Jurkat, Clone E6-1 (cell line): Measurements from ENCODE around the gene IER3.
"Not testable (repeated sequence)": the region's sequence is repeated elsewhere in the genome, so short reads cannot be mapped to it uniquely, and the experiment has no call there.

Experiments used
- DNase-seq: peaks from one replicate; pipeline ENCODE4 v3.0.0-alpha.2; 2011; ENCODE audit warnings: low read depth, low spot score
- H3K4me3 ChIP-seq: 2 replicates; pipeline ENCODE4 v1.5.1; 2011; ENCODE audit warnings: mild to moderate bottlenecking, low read length, control low read depth, moderate library complexity

Gene IER3

DNA sequence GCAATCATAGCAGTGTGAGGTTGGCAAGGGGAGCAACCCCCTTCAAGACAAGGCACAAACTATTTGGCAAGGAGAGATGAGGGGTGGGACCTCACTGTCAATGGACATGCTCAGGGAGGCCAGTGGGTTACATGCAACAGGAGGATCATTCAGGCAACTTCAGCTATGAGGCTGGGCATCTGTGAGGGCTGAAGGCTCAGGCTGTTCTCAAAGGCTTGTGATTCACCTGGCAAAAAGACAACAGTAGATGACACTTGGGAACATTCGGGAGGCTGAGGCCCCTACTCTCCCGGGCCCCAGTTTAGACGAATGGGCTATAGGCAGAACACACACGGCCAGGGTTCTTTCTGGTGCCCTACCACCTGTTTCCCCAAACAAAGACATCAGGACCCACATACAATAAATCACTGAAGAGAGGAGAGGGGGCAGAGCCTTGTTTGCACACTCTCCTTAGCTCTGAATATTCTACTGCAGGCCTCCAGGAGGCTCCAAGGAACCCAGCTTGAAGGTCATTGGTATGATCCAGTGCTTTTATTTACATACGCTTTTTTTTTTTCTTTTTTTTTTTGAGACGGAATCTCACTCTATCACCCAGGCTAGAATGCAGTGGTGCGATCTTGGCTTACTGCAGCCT, 16.3 kb downstream of the IER3 start:
- DNase-seq, result no peak
- no peak overlapping the region for H3K4me3 ChIP-seq

DNA sequence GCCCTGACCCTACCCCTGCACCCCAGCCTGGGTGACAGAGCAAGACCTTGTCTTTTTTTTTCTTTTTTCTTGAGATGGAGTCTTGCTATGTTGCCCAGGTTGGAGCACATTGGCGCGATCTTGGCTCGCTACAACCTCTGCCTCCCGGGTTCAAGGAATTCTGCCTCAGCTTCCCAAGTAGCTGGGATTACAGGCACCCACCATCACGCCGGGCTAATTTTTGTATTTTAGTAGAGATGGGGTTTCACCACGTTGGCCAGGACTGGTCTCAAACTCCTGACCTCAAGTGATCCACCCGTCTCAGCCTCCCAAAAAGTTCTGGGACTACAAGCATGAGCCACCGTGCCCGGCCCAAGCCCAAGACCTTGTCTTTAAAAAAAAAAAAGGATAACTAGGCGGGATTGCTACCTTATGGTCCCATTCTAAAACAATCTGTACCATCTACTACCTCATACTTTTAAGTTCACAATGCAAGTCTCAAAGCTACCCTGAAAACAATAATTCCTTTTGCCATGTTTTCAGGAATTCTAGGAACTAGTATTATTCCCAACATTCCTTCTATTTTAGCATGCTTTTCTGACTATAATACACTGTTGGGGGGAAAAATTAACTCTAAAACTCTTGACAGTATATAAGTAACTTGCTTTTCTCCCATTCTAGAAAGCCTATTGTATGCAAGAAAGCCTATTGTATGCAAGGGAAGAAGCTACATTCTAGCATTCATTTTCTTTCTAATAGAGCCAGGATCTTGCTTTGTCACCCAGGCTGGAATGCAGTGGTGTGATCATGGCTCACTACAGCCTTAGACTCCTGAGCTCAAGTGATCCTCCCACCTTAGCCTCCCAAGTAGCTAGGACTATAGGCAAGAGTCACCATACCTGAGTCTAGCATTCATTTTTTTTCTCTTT, 17.6 kb downstream of the IER3 start:
- H3K4me3 ChIP-seq, result no peak overlapping the region
- no peak for DNase-seq

DNA sequence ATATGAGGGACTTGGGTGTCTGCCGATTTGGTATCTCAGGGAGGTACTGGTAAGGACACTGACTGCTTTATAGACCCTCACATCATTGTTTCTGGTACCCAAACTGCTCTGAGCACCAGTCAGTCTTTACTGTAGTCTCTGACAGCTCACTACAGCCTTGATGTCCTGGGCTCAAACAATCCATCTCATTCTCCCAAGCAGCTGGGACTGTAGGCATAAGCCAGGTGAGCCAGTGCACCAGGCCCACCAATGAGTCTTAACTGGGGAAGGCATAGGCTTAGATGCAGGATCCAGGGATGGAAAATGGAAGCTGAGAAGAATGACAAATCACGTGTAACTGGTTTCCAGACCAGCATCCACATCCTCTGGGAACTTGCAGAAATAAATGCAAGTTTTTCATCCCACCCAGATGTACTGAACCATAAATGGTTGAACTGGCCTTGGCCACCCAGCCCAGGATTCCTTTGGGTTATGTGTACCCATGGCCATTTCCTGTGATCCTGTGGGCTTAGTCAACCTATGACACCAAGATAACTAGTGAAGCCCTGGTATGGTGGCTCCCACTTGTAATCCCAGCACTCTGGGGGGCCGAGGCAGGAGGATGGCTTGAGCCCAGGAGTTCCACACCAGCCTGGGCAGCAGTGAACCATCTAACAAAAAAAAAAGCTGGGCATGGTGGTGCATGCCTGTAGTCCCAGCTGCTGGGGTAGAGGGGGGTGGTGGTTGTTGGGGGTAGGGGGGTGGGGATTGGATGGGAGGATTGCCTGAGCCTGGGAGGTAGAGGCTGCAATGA, 18.4 kb downstream of the IER3 start:
- H3K4me3 ChIP-seq, result no peak overlapping the region
- no peak for DNase-seq

DNA sequence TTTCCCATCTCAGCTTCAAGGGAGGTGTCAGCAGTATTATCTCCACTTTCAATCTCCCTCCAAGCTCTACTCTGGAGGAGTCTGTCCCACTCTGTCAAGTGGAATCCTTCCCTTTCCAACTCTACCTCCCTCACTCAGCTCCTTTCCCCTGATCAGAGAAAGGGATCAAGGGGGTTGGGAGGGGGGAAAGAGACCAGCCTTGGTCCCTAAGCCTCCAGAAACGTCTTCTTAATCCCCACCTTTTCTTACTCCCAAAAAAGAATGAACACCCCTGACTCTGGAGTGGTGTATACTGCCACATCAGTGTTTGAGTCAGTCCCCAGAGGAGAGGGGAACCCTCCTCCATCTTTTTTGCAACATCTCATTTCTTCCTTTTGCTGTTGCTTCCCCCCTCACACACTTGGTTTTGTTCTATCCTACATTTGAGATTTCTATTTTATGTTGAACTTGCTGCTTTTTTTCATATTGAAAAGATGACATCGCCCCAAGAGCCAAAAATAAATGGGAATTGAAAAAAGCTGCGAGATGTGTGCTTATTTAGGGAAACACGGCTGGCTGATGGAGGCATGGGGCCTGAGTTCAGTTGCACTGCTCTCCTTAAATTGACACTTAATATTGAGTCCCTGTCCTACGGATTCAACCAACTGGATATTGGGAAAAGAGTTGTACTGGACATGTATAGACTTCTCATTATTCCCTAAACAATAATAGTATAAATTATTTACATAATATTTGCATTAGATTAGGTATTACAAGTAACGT, 19.3 kb downstream of the IER3 start:
- H3K4me3 ChIP-seq, result no peak overlapping the region
- DNase-seq, result no peak

DNA sequence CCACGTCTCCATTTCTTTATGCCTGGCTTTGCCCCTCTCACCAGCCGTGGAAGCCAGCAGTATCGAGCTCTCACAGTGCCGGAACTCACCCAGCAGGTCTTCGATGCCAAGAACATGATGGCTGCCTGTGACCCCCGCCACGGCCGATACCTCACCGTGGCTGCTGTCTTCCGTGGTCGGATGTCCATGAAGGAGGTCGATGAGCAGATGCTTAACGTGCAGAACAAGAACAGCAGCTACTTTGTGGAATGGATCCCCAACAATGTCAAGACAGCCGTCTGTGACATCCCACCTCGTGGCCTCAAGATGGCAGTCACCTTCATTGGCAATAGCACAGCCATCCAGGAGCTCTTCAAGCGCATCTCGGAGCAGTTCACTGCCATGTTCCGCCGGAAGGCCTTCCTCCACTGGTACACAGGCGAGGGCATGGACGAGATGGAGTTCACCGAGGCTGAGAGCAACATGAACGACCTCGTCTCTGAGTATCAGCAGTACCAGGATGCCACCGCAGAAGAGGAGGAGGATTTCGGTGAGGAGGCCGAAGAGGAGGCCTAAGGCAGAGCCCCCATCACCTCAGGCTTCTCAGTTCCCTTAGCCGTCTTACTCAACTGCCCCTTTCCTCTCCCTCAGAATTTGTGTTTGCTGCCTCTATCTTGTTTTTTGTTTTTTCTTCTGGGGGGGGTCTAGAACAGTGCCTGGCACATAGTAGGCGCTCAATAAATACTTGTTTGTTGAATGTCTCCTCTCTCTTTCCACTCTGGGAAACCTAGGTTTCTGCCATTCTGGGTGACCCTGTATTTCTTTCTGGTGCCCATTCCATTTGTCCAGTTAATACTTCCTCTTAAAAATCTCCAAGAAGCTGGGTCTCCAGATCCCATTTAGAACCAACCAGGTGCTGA, 20.3 kb downstream of the IER3 start:
- not testable (repeated sequence) for H3K4me3 ChIP-seq, DNase-seq

DNA sequence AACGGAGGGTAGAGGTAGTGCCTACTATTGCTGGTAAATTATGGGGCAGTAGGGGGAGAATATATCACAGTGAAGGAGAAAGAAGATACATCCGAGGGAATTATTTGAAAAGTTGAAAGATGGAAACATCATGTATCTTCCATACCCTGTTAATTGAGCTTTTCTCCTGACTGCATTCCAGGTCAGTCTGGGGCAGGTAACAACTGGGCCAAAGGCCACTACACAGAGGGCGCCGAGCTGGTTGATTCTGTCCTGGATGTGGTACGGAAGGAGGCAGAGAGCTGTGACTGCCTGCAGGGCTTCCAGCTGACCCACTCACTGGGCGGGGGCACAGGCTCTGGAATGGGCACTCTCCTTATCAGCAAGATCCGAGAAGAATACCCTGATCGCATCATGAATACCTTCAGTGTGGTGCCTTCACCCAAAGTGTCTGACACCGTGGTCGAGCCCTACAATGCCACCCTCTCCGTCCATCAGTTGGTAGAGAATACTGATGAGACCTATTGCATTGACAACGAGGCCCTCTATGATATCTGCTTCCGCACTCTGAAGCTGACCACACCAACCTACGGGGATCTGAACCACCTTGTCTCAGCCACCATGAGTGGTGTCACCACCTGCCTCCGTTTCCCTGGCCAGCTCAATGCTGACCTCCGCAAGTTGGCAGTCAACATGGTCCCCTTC, 21.0 kb downstream of the IER3 start:
- not testable (repeated sequence) for DNase-seq
- H3K4me3 ChIP-seq, result peak overlapping the region; percentile 93

DNA sequence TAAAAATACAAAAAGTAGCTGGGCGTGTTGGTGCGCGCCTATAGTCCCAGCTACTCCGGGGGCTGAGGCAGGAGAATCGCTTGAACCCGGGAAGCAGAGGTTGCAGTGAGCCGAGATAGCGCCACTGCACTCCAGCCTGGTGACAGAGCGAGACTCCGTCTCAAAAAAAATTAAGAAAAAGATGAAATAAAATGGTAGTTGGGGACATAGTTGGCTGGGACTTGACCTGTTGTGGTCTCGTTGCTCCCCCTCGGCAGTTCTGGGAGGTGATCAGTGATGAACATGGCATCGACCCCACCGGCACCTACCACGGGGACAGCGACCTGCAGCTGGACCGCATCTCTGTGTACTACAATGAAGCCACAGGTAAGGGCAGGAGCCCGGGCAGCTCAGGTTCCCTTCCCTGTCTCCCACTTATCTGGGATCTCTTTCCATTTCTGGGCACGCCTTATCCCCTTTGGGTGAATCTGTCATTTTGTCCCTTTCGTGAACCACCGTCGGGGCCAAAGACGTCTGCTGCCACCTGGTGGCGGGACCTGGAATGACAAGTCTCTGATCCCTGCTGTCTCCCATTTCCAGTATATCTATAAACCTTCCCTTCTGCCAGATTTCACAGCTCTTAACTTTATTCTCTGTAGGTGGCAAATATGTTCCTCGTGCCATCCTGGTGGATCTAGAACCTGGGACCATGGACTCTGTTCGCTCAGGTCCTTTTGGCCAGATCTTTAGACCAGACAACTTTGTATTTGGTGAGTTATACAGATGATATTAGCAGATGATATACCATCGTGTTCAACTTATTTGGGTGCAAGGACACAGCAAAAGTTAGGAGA, 21.9 kb downstream of the IER3 start:
- no peak for DNase-seq
- H3K4me3 ChIP-seq, result peak overlapping the region; percentile 93

DNA sequence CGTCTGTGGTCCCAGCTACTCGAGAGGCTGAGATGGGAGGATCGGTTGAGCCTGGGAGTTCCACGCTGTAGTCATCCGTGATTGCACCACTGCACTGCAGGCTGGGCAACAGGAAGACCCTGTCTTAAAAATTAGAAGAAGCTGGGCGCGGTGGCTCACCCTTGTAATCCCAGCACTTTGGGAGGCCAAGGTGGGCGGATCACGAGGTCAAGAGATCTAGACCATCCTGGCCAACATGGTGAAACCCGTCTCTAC, 22.4 kb downstream of the IER3 start:
- not testable (repeated sequence) for DNase-seq
- peak overlapping the region; percentile 93 for H3K4me3 ChIP-seq

DNA sequence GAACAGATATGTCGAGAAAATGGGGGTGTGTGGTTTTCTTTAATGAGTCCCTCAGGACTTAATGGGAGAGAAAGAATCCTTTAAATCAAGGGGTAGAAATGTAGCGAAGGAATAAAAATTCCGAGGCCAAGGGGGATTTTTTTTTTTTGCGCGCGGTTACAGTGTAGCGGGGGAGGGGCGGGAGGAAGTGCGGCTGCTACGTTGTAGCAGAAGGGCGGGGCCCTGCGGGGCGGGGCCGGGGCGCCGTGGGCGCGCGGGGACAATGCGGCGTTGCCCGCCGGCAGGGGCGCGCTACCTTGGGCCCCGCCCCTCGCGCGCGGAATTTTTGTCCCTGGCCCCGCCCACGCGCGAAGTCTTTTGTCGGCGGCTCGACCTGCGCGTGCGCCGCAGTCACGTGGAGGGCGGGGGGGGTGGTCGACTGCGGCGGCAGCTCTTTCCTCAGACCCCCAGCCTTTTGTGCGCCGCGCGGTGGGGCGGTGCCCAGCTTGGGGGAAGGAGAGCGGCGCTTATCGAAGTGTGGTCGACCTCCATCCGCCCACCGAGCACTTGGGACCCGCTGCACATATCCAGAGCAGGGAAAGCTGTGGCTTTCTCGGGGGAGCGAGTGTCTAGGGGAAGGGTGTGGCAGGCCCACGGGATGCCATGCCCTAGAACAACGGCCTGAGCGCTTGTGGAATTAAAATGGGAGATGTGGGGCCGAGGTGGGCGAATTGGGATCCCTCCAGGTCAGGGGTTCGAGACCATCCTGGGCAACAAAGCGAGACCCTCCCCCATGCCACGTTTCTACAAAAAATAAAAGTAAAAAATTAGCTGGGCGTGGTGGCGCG, 22.9 kb downstream of the IER3 start:
- peak; percentile 85 for DNase-seq

DNA sequence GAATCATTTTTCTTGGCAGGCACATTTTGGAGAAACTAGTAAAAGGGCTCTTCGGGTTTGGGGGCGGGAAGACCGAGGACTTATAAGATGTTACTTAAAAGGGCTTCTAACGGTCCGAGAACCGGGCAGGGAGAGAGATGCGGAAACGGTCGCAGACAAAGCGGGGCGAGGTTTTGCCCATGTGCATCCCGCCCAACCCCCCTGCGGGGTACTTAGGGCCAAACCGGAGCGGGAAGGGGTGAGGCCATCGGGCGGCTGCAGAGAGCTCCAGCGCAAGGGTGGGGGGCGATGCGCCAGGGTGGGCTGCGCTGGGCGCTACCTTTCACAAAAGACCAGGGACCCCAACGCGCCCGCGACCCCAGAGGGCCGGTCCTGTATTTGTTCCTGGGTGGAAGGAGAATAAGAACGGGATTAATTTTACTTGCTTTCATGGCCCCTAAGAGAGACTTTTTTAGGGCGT, 23.6 kb downstream of the IER3 start:
- no peak for DNase-seq
- peak overlapping the region; percentile 98 for H3K4me3 ChIP-seq

More for the DNA sequence above, 22.9 kb downstream of the IER3 start:
- H3K4me3 ChIP-seq, result peak overlapping the region; percentile 98

DNA sequence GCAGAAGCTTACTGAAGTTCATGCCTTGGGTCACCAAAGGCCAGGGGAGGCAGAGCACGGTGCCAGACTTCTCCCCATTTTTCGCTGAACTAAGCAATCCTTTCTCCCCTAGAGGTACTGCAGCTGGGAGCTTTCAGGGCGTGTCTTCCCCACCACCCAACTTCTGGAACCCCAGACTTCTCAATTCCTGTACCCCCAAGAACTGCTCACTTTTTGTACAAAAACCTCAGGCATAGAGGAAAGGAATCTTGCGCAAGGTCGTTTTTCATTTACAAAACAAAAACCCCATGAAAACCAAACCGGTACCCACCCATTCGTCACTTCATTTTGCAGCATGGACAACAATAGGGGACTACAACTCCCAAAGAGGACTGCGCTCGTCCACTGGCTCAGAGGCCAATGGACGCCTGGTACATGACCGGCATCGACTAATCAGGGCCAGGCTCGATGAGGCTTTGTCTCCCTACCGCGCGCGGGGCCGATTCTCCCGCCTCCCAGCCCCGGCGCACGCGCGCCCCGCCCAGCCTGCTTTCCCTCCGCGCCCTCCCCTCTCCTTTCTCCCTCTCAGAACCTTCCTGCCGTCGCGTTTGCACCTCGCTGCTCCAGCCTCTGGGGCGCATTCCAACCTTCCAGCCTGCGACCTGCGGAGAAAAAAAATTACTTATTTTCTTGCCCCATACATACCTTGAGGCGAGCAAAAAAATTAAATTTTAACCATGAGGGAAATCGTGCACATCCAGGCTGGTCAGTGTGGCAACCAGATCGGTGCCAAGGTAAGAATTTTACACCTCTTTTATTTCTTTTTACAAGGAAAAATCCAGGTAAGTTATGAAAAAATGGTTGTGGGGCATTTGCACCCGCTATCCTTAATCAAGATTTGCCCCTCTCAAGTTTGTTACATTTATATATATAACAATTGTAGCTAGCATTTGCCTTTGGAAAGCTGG, 24.3 kb downstream of the IER3 start, which contains the start of gene TUBB:
Gene TUBB, plus strand, starts transcription at position 562 of the 947 bp plus-strand sequence. Its CDS starts 155 bp downstream, at position 717.
- peak within 1 kb of the TSS; percentile 98 for H3K4me3 ChIP-seq
- DNase-seq, result peak; percentile 99

DNA sequence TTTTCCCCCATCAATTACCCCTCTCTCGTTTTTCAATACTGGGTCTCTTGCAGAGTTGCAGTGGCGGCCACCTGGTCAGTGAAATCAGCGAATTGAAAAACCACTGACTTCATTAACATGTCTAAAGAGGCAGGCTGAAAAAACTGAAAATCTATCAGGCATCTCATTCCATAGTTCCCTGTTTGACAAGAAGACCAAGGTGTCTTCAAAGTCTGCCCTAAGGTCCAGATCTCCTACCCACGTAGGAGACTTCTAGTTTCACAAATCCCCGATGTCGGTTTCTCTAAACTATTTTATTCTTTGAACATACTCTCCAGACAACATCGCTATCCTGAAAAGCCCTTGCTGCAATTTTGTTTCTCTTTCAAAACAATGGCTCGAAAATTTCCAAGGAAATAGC, 25.0 kb downstream of the IER3 start:
- peak overlapping the region; percentile 98 for H3K4me3 ChIP-seq
- DNase-seq, result no peak

DNA sequence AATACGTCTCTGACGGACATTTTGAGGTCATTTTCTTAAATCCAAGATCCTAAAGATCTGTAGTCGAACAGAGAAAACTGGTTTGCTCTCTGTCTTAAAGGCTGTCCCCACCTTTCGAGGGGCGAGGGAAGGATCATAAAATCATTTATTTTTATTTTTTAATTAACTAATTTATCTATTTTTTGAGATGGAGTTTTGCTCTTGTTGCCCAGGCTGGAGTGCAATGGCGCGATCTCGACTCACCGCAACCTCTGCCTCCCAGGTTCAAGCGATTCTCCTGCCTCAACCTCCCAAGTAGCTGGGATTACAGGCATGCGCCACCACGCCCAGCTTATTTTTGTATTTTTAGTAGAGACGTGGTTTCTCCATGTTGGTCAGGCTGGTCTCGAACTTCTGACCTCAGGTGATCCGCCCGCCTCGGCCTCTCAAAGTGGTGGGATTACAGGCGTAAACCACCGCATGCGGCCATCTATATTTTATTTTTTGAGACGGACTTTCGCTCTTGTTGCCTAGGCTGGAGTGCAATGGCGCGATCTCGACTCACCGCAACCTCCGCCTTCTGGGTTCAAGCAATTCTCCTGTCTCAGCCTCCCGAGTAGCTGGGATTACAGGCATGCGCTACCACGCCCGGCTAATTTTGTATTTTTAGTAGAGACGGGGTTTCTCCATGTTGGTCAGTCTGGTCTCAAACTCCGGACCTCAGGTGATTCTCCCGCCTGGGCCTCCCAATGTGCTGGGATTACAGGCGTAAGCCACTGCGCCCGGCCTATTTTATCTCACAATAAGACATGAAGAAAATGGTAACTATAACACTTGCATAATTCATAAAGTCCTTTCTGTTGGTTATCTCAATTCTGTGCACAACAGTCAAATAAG, 26.3 kb downstream of the IER3 start:
- peak overlapping the region; percentile 73 for H3K4me3 ChIP-seq
- DNase-seq, result not testable (repeated sequence)
